Gastroesophageal sphincter (tissue), 3 donors: Measurements from ENCODE around the gene PDE11A.

Experiments
- CTCF ChIP-seq, 4 experiments: fragments of 200-600 bp in 2 of 4; fragments of 450-650 bp in 2 of 4; sonication (generic) in 1 of 4; IDR thresholded peaks; one replicate each; pipeline ENCODE4 v1.5.1; 2017 to 2019; ENCODE audit warnings: antibody characterized with exemption in 4 of 4, mild to moderate bottlenecking in 2 of 4, moderate library complexity in 2 of 4
- EP300 ChIP-seq: sonication (generic); formaldehyde crosslinking; IDR thresholded peaks from one replicate; pipeline ENCODE4 v1.6.1; 2017; ENCODE audit warnings: antibody characterized with exemption, mild to moderate bottlenecking
- POLR2A ChIP-seq, 2 donors: fragments of 450-650 bp; IDR thresholded peaks; one replicate each; pipeline ENCODE4 v1.6.1; 2017; ENCODE audit warnings: antibody characterized with exemption in 2 of 2, mild to moderate bottlenecking in 2 of 2, moderate library complexity in 1 of 2
- POLR2AphosphoS5 ChIP-seq: sonication (generic); formaldehyde crosslinking; IDR thresholded peaks from one replicate; pipeline ENCODE4 v1.6.1; 2017; ENCODE audit warnings: antibody characterized with exemption

GRCh38 chr2:177717831-177718618 is 354.6 kb downstream of the PDE11A start:
- TF ChIP-seq CTCF (IDR thresholded peaks at IDR 0.05), result no peak
- no peak for TF ChIP-seq EP300
- no peak for TF ChIP-seq POLR2AphosphoS5
- TF ChIP-seq POLR2A (IDR thresholded peaks at IDR 0.05), result no peak
